HepG2 (cell line): ENCODE measurements around the gene EBF4. TPM values are rescaled to one million over a fixed set of nuclear protein-coding genes. Genes with fewer than 3 reads are reported as not detected.
A peak's percentile ranks its signal among the peaks of the same experiment; 100 is the strongest.

Experiments
- AKAP8 ChIP-seq: sonication (generic); formaldehyde crosslinking; IDR thresholded peaks from 2 replicates; pipeline ENCODE4 v1.5.1; 2020; ENCODE audit warnings: mild to moderate bottlenecking, missing genetic modification reagents
- CHCHD3 ChIP-seq: sonication (generic); formaldehyde crosslinking; IDR thresholded peaks from 2 replicates; pipeline ENCODE4 v1.8.0; 2022; ENCODE audit warnings: mild to moderate bottlenecking, missing genetic modification reagents, moderate library complexity
- FUBP1 ChIP-seq: sonication (generic); formaldehyde crosslinking; IDR thresholded peaks from 2 replicates; pipeline ENCODE4 v1.5.1; 2020; ENCODE audit warnings: missing genetic modification reagents, mild to moderate bottlenecking, borderline replicate concordance
- HDAC6 ChIP-seq: fragments of 200-600 bp; sonication (generic); IDR thresholded peaks from 2 replicates; pipeline ENCODE4 v1.7.0; 2017; ENCODE audit warnings: mild to moderate bottlenecking, antibody characterized with exemption, low read length, low read depth
- HNF1B ChIP-seq: sonication (generic); formaldehyde crosslinking; IDR thresholded peaks from 2 replicates; pipeline ENCODE4 v1.5.1; 2020; ENCODE audit warnings: mild to moderate bottlenecking, moderate library complexity, missing genetic modification reagents
- KDM2A ChIP-seq: sonication (generic); formaldehyde crosslinking; IDR thresholded peaks from 2 replicates; pipeline ENCODE4 v1.4.0; 2020; ENCODE audit warnings: low read depth, missing genetic modification reagents, borderline replicate concordance
- NFRKB ChIP-seq: fragments of 450-650 bp; IDR thresholded peaks from 2 replicates; pipeline ENCODE4 v1.6.1; 2017
- NPAS2 ChIP-seq: sonication (generic); formaldehyde crosslinking; IDR thresholded peaks from 2 replicates; pipeline ENCODE4 v1.8.0; 2022; ENCODE audit warnings: mild to moderate bottlenecking, missing genetic modification reagents, borderline replicate concordance
- SMAD1 ChIP-seq: sonication (generic); formaldehyde crosslinking; IDR thresholded peaks from 2 replicates; pipeline ENCODE4 v1.4.0; 2020; ENCODE audit warnings: missing genetic modification reagents, low read depth, mild to moderate bottlenecking, borderline replicate concordance
- STAT5B ChIP-seq: sonication (generic); formaldehyde crosslinking; IDR thresholded peaks from 2 replicates; pipeline ENCODE4 v1.4.0; 2020; ENCODE audit warnings: missing genetic modification reagents
- THRA ChIP-seq: sonication (generic); formaldehyde crosslinking; IDR thresholded peaks from 2 replicates; pipeline ENCODE4 v1.4.0; 2020; ENCODE audit warnings: missing genetic modification reagents, borderline replicate concordance
- WIZ ChIP-seq: sonication (generic); formaldehyde crosslinking; IDR thresholded peaks from 2 replicates; pipeline ENCODE4 v1.5.1; 2020; ENCODE audit warnings: mild to moderate bottlenecking, missing genetic modification reagents
- YY1 ChIP-seq: IDR thresholded peaks from 2 replicates; pipeline ENCODE4 v1.6.1; 2011; ENCODE audit warnings: low read length, low read depth, moderate library complexity, mild to moderate bottlenecking; ENCODE audit not compliant: insufficient read depth, insufficient replicate concordance
- ZBTB7A ChIP-seq: sonication (generic); formaldehyde crosslinking; IDR thresholded peaks from 2 replicates; pipeline ENCODE4 v1.8.0; 2022; ENCODE audit warnings: mild to moderate bottlenecking, missing genetic modification reagents
- ZFP62 ChIP-seq: sonication (generic); formaldehyde crosslinking; IDR thresholded peaks from 2 replicates; pipeline ENCODE4 v1.4.0; 2020; ENCODE audit warnings: missing genetic modification reagents
- ZFYVE20 ChIP-seq: sonication (generic); formaldehyde crosslinking; IDR thresholded peaks from 2 replicates; pipeline ENCODE4 v1.8.0; 2023; ENCODE audit warnings: low read depth, mild to moderate bottlenecking, moderate library complexity, missing genetic modification reagents, borderline replicate concordance
- ZNF333 ChIP-seq: sonication (generic); formaldehyde crosslinking; IDR thresholded peaks from 2 replicates; pipeline ENCODE4 v1.4.0; 2020; ENCODE audit warnings: mild to moderate bottlenecking, missing genetic modification reagents, borderline replicate concordance
- ZNF432 ChIP-seq: sonication (generic); formaldehyde crosslinking; IDR thresholded peaks from 2 replicates; pipeline ENCODE4 v1.5.0; 2020; ENCODE audit warnings: missing genetic modification reagents, mild to moderate bottlenecking, borderline replicate concordance
- ZNF558 ChIP-seq: sonication (generic); formaldehyde crosslinking; IDR thresholded peaks from 2 replicates; pipeline ENCODE4 v1.9.0; 2022; ENCODE audit warnings: mild to moderate bottlenecking, missing genetic modification reagents, borderline replicate concordance
- ZNF839 ChIP-seq: sonication (generic); formaldehyde crosslinking; IDR thresholded peaks from 2 replicates; pipeline ENCODE4 v1.4.0; 2020; ENCODE audit warnings: missing genetic modification reagents, mild to moderate bottlenecking, borderline replicate concordance
- ZNF891 ChIP-seq: sonication (generic); formaldehyde crosslinking; IDR thresholded peaks from 2 replicates; pipeline ENCODE4 v1.5.0; 2020; ENCODE audit warnings: mild to moderate bottlenecking, missing genetic modification reagents
- ZSCAN29 ChIP-seq: sonication (generic); formaldehyde crosslinking; conservative IDR thresholded peaks from 2 replicates; pipeline ENCODE4 v1.4.0; 2020; ENCODE audit warnings: mild to moderate bottlenecking, missing genetic modification reagents
- ZSCAN31 ChIP-seq: sonication (generic); formaldehyde crosslinking; IDR thresholded peaks from 2 replicates; pipeline ENCODE4 v1.5.0; 2020; ENCODE audit warnings: low read depth, mild to moderate bottlenecking, missing genetic modification reagents
- polyA plus RNA-seq, 8 experiments: library from polyadenylated mRNA; depleted of rRNA in 3 of 8; stranded (reverse) in 7 of 8; unstranded in 1 of 8; fragments of >200 nt; fragmentation: Illumina TruSeq in 4 of 8; extraction: Trizol in 4 of 8; gene quantifications; 2 replicates each; pipeline versions ENCODE4 v1.2.1 to v1.2.3, GENCODE V29; 2011 to 2016; ENCODE audit warnings: low read depth in 4 of 8, missing spikeins in 1 of 8, mixed read lengths in 1 of 8; ENCODE audit not compliant: insufficient read depth in 1 of 8
- total RNA-seq, 5 experiments: library from RNA; depleted of rRNA; stranded (reverse); fragments of >200 nt; fragmentation: Illumina TruSeq; extraction: Trizol; gene quantifications; 2 replicates each; pipeline ENCODE4 v1.2.3, GENCODE V29; 2016; ENCODE audit warnings: low read depth in 1 of 5
- TF ChIP-seq, protein P1 (sequence below): sonication (generic); formaldehyde crosslinking; IDR thresholded peaks from 2 replicates; pipeline ENCODE4 v1.8.1; 2023; ENCODE audit warnings: mild to moderate bottlenecking, missing genetic modification reagents

Gene EBF4
- total and polyA plus RNA-seq, 2 of the 13 experiments (the other 11 are each of a cell fraction or from before 2014, with no cell fraction given) = 0.84 to 2.2 TPM

DNA sequence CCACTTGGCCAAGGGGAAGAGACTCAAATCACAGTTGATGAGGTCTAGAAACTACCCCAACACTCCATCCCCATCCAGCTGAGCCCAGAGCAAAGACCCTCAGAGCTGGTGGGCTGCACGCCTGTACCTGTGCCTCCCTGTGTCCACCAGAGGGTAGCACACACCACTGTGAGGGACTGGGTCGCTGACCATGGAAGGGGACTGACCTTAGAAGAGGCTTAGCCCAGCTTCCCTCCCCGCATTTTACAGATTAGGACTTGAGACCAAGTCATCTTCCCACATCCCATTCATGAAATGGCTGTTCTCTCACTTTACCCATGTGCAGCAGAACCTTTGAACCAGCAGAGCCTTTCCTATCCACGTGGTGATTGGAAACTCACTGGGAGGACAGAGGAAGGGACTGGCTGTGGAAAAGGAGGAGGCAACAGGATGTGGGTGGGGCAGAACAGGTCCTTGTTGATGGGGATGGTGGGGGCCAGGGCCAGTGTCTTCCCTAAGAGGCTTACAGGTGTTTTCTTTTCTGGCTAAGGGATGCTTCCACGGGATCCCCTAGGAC is 63.6 kb downstream of the EBF4 start (continued):
- TF ChIP-seq, protein P1, sequence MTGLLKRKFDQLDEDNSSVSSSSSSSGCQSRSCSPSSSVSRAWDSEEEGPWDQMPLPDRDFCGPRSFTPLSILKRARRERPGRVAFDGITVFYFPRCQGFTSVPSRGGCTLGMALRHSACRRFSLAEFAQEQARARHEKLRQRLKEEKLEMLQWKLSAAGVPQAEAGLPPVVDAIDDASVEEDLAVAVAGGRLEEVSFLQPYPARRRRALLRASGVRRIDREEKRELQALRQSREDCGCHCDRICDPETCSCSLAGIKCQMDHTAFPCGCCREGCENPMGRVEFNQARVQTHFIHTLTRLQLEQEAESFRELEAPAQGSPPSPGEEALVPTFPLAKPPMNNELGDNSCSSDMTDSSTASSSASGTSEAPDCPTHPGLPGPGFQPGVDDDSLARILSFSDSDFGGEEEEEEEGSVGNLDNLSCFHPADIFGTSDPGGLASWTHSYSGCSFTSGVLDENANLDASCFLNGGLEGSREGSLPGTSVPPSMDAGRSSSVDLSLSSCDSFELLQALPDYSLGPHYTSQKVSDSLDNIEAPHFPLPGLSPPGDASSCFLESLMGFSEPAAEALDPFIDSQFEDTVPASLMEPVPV (CRISPR knock-in tag) = no peak
- TF ChIP-seq ZNF891 (CRISPR knock-in tag) = 0 out of 2 replicates have a peak, but pooled peaks have one; percentile 34
- peak; percentile 89 for TF ChIP-seq ZBTB7A (CRISPR knock-in tag)
- TF ChIP-seq YY1 = no peak
- peak; percentile 78 for TF ChIP-seq CHCHD3 (CRISPR knock-in tag)
- TF ChIP-seq ZNF558 = no peak
- 0 out of 2 replicates have a peak, but pooled peaks have one; percentile 19 for TF ChIP-seq ZNF333
- no peak for TF ChIP-seq ZNF432 (CRISPR knock-in tag)
- TF ChIP-seq WIZ (CRISPR knock-in tag) = no peak
- TF ChIP-seq ZSCAN31 = no peak
- TF ChIP-seq STAT5B (CRISPR knock-in tag) = no peak
- no peak for TF ChIP-seq HDAC6
- peak; percentile 33; the same call in 1 of the 2 replicates for TF ChIP-seq KDM2A (CRISPR knock-in tag)
- no peak for TF ChIP-seq ZFP62 (CRISPR knock-in tag)
- no peak for TF ChIP-seq ZSCAN29 (CRISPR knock-in tag)
- TF ChIP-seq FUBP1 = 0 out of 2 replicates have a peak, but pooled peaks have one; percentile 70
- TF ChIP-seq ZFYVE20 (CRISPR knock-in tag) = no peak
- TF ChIP-seq HNF1B (CRISPR knock-in tag) = peak; percentile 44; the same call in 1 of the 2 replicates
- TF ChIP-seq ZNF839 (CRISPR knock-in tag) = no peak
- peak; percentile 38; the same call in 1 of the 2 replicates for TF ChIP-seq SMAD1 (CRISPR knock-in tag)
- no peak for TF ChIP-seq NPAS2 (CRISPR knock-in tag)
- no peak for TF ChIP-seq NFRKB
- no peak for TF ChIP-seq AKAP8 (CRISPR knock-in tag)
- TF ChIP-seq THRA = no peak
